ENCODE measurements around the gene TMED1. TPM values are rescaled to one million over a fixed set of nuclear protein-coding genes. Genes with fewer than 3 reads are reported as not detected.

Gene TMED1
- total RNA-seq, 3 donors from 2014 or later: 27.2 to 51.2 (median 42.4) TPM

- Histone ChIP-seq H3K36me3 (peaks cover 7% of the 10 kb centered on the region), H3K27me3 (no peaks in the 10 kb centered on the region), H3K4me1 (no peaks in the 10 kb centered on the region), H3K4me3 (no peak overlapping the region), H3K9me3 (no peaks in the 10 kb centered on the region), H3K27ac (no peak overlapping the region)
- no peak for DNase-seq (ENCODE audit: low spot score in 2 of 2)
- TF ChIP-seq POLR2AphosphoS5 (IDR thresholded peaks at IDR 0.05): no peak
- no peak for TF ChIP-seq CTCF (IDR thresholded peaks at IDR 0.05)
- no peak for TF ChIP-seq POLR2A (IDR thresholded peaks at IDR 0.05)
- intact Hi-C loops (cut with DNase I; ENCODE audit: low total_unique reads): no loop called here
Observed at GRCh38 chr19:10797078-10797477, 38.9 kb downstream of the TMED1 start.

- Histone ChIP-seq H3K36me3 (peaks cover 7% of the 10 kb centered on the region), H3K27ac (no peak overlapping the region), H3K27me3 (no peaks in the 10 kb centered on the region), H3K9me3 (no peaks in the 10 kb centered on the region), H3K4me3 (no peak overlapping the region), H3K4me1 (no peaks in the 10 kb centered on the region)
- intact Hi-C loops (cut with DNase I; ENCODE audit: low total_unique reads): no loop called here
- DNase-seq (ENCODE audit: low spot score in 2 of 2): no peak
- TF ChIP-seq POLR2A (IDR thresholded peaks at IDR 0.05): no peak
- no peak for TF ChIP-seq CTCF (IDR thresholded peaks at IDR 0.05)
- no peak for TF ChIP-seq POLR2AphosphoS5 (IDR thresholded peaks at IDR 0.05)
Observed at GRCh38 chr19:10796653-10797052, 39.4 kb downstream of the TMED1 start.

GRCh38 chr19:10789866-10790265 lies 46.1 kb downstream of the TMED1 start:
- DNase-seq (ENCODE audit: low spot score in 2 of 2): no peak
- H3K27ac ChIP-seq: no peak overlapping the region
- H3K4me1 ChIP-seq: no peaks in the 10 kb centered on the region
- intact Hi-C loops (cut with DNase I; ENCODE audit: low total_unique reads): no loop called here
- H3K27me3 ChIP-seq: no peaks in the 10 kb centered on the region
- no peak overlapping the region for H3K4me3 ChIP-seq
- H3K36me3 ChIP-seq: peaks cover 9% of the 10 kb centered on the region
- H3K9me3 ChIP-seq: no peaks in the 10 kb centered on the region
- TF ChIP-seq POLR2AphosphoS5 (IDR thresholded peaks at IDR 0.05) (no peak), POLR2A (IDR thresholded peaks at IDR 0.05) (no peak), CTCF (IDR thresholded peaks at IDR 0.05) (no peak)

- H3K9me3 ChIP-seq: no peaks in the 10 kb centered on the region
- H3K4me3 ChIP-seq: no peak overlapping the region
- H3K36me3 ChIP-seq: peaks cover 14% of the 10 kb centered on the region
- H3K27ac ChIP-seq: no peak overlapping the region
- intact Hi-C loops (cut with DNase I; ENCODE audit: low total_unique reads): no loop called here
- TF ChIP-seq POLR2A (IDR thresholded peaks at IDR 0.05): no peak
- TF ChIP-seq CTCF (IDR thresholded peaks at IDR 0.05): no peak
- no peak for TF ChIP-seq POLR2AphosphoS5 (IDR thresholded peaks at IDR 0.05)
- H3K27me3 ChIP-seq: no peaks in the 10 kb centered on the region
- no peaks in the 10 kb centered on the region for H3K4me1 ChIP-seq
- DNase-seq (ENCODE audit: low spot score in 2 of 2): no peak
Observed at GRCh38 chr19:10788146-10788545, 47.9 kb downstream of the TMED1 start.

GRCh38 chr19:10784257-10784656 lies 51.8 kb downstream of the TMED1 start:
- H3K4me1 ChIP-seq: no peaks in the 10 kb centered on the region
- no peaks in the 10 kb centered on the region for H3K27me3 ChIP-seq
- intact Hi-C loops (cut with DNase I; ENCODE audit: low total_unique reads): no loop called here
- DNase-seq (ENCODE audit: low spot score in 2 of 2): no peak
- TF ChIP-seq CTCF (IDR thresholded peaks at IDR 0.05) (no peak), POLR2A (IDR thresholded peaks at IDR 0.05) (no peak), POLR2AphosphoS5 (IDR thresholded peaks at IDR 0.05) (no peak)
- H3K9me3 ChIP-seq: no peaks in the 10 kb centered on the region
- no peak overlapping the region for H3K27ac ChIP-seq
- H3K4me3 ChIP-seq: no peak overlapping the region
- H3K36me3 ChIP-seq: peaks cover 18% of the 10 kb centered on the region

All from breast epithelium (tissue), 4 donors.